K562 (cell line): ENCODE results near the gene EPX. TPM values are rescaled to one million over a fixed set of nuclear protein-coding genes. Genes with fewer than 3 reads are reported as not detected.
A peak's percentile ranks its signal among the peaks of the same experiment; 100 is the strongest.

ENCODE experiments used
- CTBP1 ChIP-seq: fragments of 450-650 bp; IDR thresholded peaks from 2 replicates; pipeline ENCODE4 v1.6.1; 2016; ENCODE audit warnings: borderline replicate concordance
- CTCF ChIP-seq, 3 experiments: IDR thresholded peaks in 2 of 3; conservative IDR thresholded peaks in 1 of 3; 2 replicates each; pipeline ENCODE4 v1.5.1; 2011 to 2012; ENCODE audit warnings: low read length in 3 of 3, mild to moderate bottlenecking in 3 of 3, control low read depth in 2 of 3, improper control_type of control experiment in 1 of 3, inconsistent platforms in 1 of 3, low read depth in 1 of 3, mixed read lengths in 1 of 3, moderate library complexity in 1 of 3; ENCODE audit not compliant: insufficient read depth in 2 of 3
- DPF2 ChIP-seq: fragments of 450-650 bp; IDR thresholded peaks from 2 replicates; pipeline ENCODE4 v1.6.1; 2016
- FOSL1 ChIP-seq: fragments of 200-800 bp; sonication (Bioruptor generic); conservative IDR thresholded peaks from 2 replicates; pipeline ENCODE4 v1.6.1; 2016; ENCODE audit warnings: missing genetic modification characterization, missing compliant biosample characterization
- MBD1 ChIP-seq: fragments of 250-450 bp; sonication (Bioruptor Pico); IDR thresholded peaks from 2 replicates; pipeline ENCODE4 v1.8.0; 2022; ENCODE audit warnings: inconsistent platforms
- NFIX ChIP-seq: fragments of 250-450 bp; sonication (Bioruptor Pico); IDR thresholded peaks from 2 replicates; pipeline ENCODE4 v1.4.0; 2020; ENCODE audit warnings: low read depth, mild to moderate bottlenecking, moderate library complexity
- POLR3G ChIP-seq: IDR thresholded peaks from 2 replicates; pipeline ENCODE4 v1.6.1; 2011; ENCODE audit not compliant: insufficient read length, insufficient replicate concordance; ENCODE audit errors: extremely low read depth
- PRDM10 ChIP-seq: fragments of 450-650 bp; IDR thresholded peaks from 2 replicates; pipeline ENCODE4 v1.6.1; 2018; ENCODE audit not compliant: partially characterized antibody
- PTRF ChIP-seq: fragments of 450-650 bp; IDR thresholded peaks from 2 replicates; pipeline ENCODE4 v1.6.1; 2016; ENCODE audit warnings: mild to moderate bottlenecking, missing genetic modification characterization, missing compliant biosample characterization
- RCOR1 ChIP-seq, 2 experiments: IDR thresholded peaks; 2 replicates each; pipeline ENCODE4 v1.6.1; 2012; ENCODE audit warnings: low read depth in 2 of 2, low read length in 2 of 2, borderline replicate concordance in 1 of 2, improper control_type of control experiment in 1 of 2
- SMARCC2 ChIP-seq: fragments of 450-650 bp; IDR thresholded peaks from 2 replicates; pipeline ENCODE4 v1.6.1; 2017; ENCODE audit warnings: antibody characterized with exemption, moderate library complexity, mild to moderate bottlenecking, low read depth
- SMC3 ChIP-seq: conservative IDR thresholded peaks from 2 replicates; pipeline ENCODE4 v1.6.1; 2011; ENCODE audit warnings: low read depth, low read length, improper control_type of control experiment; ENCODE audit not compliant: insufficient read depth
- TAF7 ChIP-seq: fragments of 450-650 bp; IDR thresholded peaks from 2 replicates; pipeline ENCODE4 v1.6.1; 2016; ENCODE audit warnings: missing genetic modification characterization, missing compliant biosample characterization
- ZC3H4 ChIP-seq: sonication (generic); formaldehyde crosslinking; IDR thresholded peaks from 2 replicates; pipeline ENCODE4 v1.9.0; 2021; ENCODE audit warnings: missing genetic modification reagents, borderline replicate concordance
- ZFX ChIP-seq: sonication (generic); formaldehyde crosslinking; IDR thresholded peaks from 2 replicates; pipeline ENCODE4 v1.8.0; 2022; ENCODE audit warnings: mild to moderate bottlenecking, missing genetic modification reagents, moderate library complexity
- ZNF212 ChIP-seq: fragments of 450-650 bp; formaldehyde crosslinking; IDR thresholded peaks from 2 replicates; pipeline ENCODE4 v1.4.0; 2020; ENCODE audit warnings: mild to moderate bottlenecking
- ZNF586 ChIP-seq: fragments of 450-650 bp; formaldehyde crosslinking; conservative IDR thresholded peaks from 2 replicates; pipeline ENCODE4 v1.4.0; 2020; ENCODE audit warnings: mild to moderate bottlenecking, moderate library complexity
- ZNF830 ChIP-seq: fragments of 250-450 bp; sonication (Bioruptor Pico); IDR thresholded peaks from 2 replicates; pipeline ENCODE4 v1.5.0; 2021; ENCODE audit warnings: mild to moderate bottlenecking
- polyA plus RNA-seq, 8 experiments: library from polyadenylated mRNA; depleted of rRNA in 4 of 8; stranded (reverse) in 5 of 8; unstranded in 3 of 8; fragments of >200 nt; fragmentation: Nextera tagmentation in 2 of 8; fragmentation: Illumina TruSeq in 1 of 8; extraction: Ambion mirVana in 2 of 8; extraction: Trizol in 1 of 8; gene quantifications; 2 replicates each; pipeline versions ENCODE4 v1.2.1 to v1.2.3, GENCODE V29; 2011 to 2014; ENCODE audit warnings: inconsistent platforms in 1 of 8, missing spikeins in 1 of 8
- total RNA-seq, 7 experiments: library from RNA; depleted of rRNA in 6 of 7; stranded (reverse); fragments of >200 nt in 6 of 7; fragmentation: Illumina TruSeq in 2 of 7; extraction: Trizol in 2 of 7; gene quantifications; 2 replicates each; pipeline versions ENCODE4 v1.2.1 to v1.2.3, GENCODE V29; 2011 to 2021; ENCODE audit warnings: low replicate concordance in 1 of 7
- TF ChIP-seq, protein P1 (sequence below): fragments of 150-350 bp; IDR thresholded peaks from 2 replicates; pipeline ENCODE4 v1.6.1; 2014; ENCODE audit warnings: low read depth, mild to moderate bottlenecking, low read length, borderline replicate concordance

EPX gene
- total and polyA plus RNA-seq, 9 of the 15 experiments (the other 6 are each of a cell fraction or from before 2014, with no cell fraction given): 0.07 to 0.33 (median 0.19) TPM; not detected in 3

DNA sequence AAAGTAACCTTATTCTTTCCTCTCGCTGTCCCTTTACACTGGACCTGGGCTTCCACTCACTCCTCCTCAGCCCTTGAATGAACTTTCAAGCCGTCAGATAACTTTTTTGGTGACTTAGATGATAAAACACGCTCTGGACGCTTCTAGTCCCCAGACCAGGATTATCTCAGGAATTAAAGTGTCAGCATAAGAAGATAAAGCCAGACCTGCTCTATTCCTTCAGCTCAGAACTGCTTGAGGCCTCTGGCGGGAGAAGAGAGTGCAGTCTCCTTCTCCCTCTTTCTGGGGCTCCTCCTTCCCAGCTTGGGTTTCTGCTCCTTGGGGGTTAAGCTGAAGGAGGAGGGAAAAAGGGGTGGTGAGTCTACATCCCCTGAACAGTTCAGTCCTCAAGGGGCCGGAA, 52.4 kb downstream of the EPX start (continued):
- TF ChIP-seq MBD1 (CRISPR knock-in tag) (no peak), CTBP1 (no peak), ZC3H4 (no peak), RCOR1 (IDR thresholded peaks at IDR 0.05; ENCODE audit: borderline replicate concordance in 1 of 2, low read depth in 2 of 2, low read length in 2 of 2) (peak in 1 of 2 experiments; percentile 51; a peak in 1 of 4 replicates), ZNF586 (CRISPR knock-in tag) (no peak), PTRF (tag) (no peak), NFIX (CRISPR knock-in tag) (no peak), TAF7 (tag) (no peak), FOSL1 (tag) (no peak), DPF2 (0 out of 2 replicates have a peak, but pooled peaks have one; percentile 40), CTCF (IDR thresholded peaks at IDR 0.05 in 2 of 3, conservative IDR thresholded peaks at IDR 0.05 in 1 of 3; ENCODE audit: insufficient read depth in 2 of 3, low read depth in 1 of 3, low read length in 3 of 3) (peak in 1 of 3 experiments; percentile 13; a peak in 1 of 6 replicates), SMARCC2 (no peak), SMC3 (no peak), ZNF830 (no peak), ZFX (CRISPR knock-in tag) (no peak), ZNF212 (CRISPR knock-in tag) (no peak), PRDM10 (no peak), POLR3G (no peak)
- TF ChIP-seq, protein P1, sequence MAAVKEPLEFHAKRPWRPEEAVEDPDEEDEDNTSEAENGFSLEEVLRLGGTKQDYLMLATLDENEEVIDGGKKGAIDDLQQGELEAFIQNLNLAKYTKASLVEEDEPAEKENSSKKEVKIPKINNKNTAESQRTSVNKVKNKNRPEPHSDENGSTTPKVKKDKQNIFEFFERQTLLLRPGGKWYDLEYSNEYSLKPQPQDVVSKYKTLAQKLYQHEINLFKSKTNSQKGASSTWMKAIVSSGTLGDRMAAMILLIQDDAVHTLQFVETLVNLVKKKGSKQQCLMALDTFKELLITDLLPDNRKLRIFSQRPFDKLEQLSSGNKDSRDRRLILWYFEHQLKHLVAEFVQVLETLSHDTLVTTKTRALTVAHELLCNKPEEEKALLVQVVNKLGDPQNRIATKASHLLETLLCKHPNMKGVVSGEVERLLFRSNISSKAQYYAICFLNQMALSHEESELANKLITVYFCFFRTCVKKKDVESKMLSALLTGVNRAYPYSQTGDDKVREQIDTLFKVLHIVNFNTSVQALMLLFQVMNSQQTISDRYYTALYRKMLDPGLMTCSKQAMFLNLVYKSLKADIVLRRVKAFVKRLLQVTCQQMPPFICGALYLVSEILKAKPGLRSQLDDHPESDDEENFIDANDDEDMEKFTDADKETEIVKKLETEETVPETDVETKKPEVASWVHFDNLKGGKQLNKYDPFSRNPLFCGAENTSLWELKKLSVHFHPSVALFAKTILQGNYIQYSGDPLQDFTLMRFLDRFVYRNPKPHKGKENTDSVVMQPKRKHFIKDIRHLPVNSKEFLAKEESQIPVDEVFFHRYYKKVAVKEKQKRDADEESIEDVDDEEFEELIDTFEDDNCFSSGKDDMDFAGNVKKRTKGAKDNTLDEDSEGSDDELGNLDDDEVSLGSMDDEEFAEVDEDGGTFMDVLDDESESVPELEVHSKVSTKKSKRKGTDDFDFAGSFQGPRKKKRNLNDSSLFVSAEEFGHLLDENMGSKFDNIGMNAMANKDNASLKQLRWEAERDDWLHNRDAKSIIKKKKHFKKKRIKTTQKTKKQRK: no peak
